Mucosa of stomach (tissue), 1 donor: ENCODE data around the gene DCST2.

ENCODE experiments used
- H3K27me3 ChIP-seq: one replicate; pipeline ENCODE4 v1.7.0; 2013; ENCODE audit warnings: mild to moderate bottlenecking, low read length; ENCODE audit not compliant: control insufficient read depth, insufficient read depth
- H3K36me3 ChIP-seq: one replicate; pipeline ENCODE4 v1.7.0; 2013; ENCODE audit warnings: low read length; ENCODE audit not compliant: control insufficient read depth, insufficient read depth
- H3K4me1 ChIP-seq: one replicate; pipeline ENCODE4 v1.7.0; 2013; ENCODE audit warnings: mild to moderate bottlenecking, low read length; ENCODE audit not compliant: control insufficient read depth, insufficient read depth
- H3K4me3 ChIP-seq: one replicate; pipeline ENCODE4 v1.7.0; 2013; ENCODE audit warnings: low read length
- H3K9ac ChIP-seq: one replicate; pipeline ENCODE4 v1.7.0; 2013; ENCODE audit warnings: mild to moderate bottlenecking, low read length, moderate library complexity
- H3K9me3 ChIP-seq: one replicate; pipeline ENCODE4 v1.7.0; 2013; ENCODE audit warnings: mild to moderate bottlenecking, low read length, moderate library complexity; ENCODE audit not compliant: control insufficient read depth
- donor health status: Pancreatic carcinoma.

DCST2 gene

GRCh38 chr1:155026588-155026987, 7.0 kb downstream of the DCST2 start:
- no peaks in the 10 kb centered on the region for H3K9me3 ChIP-seq
- H3K9ac ChIP-seq = no peak overlapping the region
- no peaks in the 10 kb centered on the region for H3K36me3 ChIP-seq
- peaks cover 6% of the 10 kb centered on the region for H3K27me3 ChIP-seq
- no peak overlapping the region for H3K4me3 ChIP-seq
- peaks cover 10% of the 10 kb centered on the region for H3K4me1 ChIP-seq

GRCh38 chr1:155026154-155026553, 7.4 kb downstream of the DCST2 start:
- Histone ChIP-seq H3K27me3 (peaks cover 6% of the 10 kb centered on the region), H3K4me1 (peaks cover 10% of the 10 kb centered on the region), H3K36me3 (no peaks in the 10 kb centered on the region), H3K9ac (no peak overlapping the region), H3K4me3 (no peak overlapping the region), H3K9me3 (no peaks in the 10 kb centered on the region)

GRCh38 chr1:155024315-155024714, 9.3 kb downstream of the DCST2 start:
- Histone ChIP-seq H3K9ac (no peak overlapping the region), H3K4me1 (peaks cover 10% of the 10 kb centered on the region), H3K9me3 (no peaks in the 10 kb centered on the region), H3K27me3 (peaks cover 4% of the 10 kb centered on the region), H3K4me3 (no peak overlapping the region), H3K36me3 (peaks cover 8% of the 10 kb centered on the region)

DNA sequence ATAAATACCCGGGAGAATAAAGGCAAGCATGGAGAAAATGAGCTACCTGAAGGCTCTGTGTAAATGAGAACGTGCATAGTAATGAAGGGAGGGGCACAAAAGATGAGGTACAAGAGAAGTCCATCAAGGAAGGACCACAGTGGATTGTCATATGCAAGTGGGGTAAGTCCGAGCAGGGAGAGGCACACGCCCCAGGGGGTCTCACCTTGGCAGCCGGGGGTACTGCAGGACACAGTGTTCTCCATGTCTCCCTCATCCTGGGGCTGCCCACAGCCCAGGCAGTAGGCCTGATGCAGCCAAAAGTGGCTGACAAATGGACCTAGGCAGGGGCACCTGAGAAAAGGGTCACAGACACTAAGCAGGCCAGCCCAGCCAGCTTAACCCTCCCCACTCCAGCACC, 10.0 kb downstream of the DCST2 start:
- Histone ChIP-seq H3K9me3 (no peaks in the 10 kb centered on the region), H3K4me3 (no peak overlapping the region), H3K36me3 (peaks cover 8% of the 10 kb centered on the region), H3K9ac (no peak overlapping the region), H3K27me3 (no peaks in the 10 kb centered on the region), H3K4me1 (peaks cover 12% of the 10 kb centered on the region)

DNA sequence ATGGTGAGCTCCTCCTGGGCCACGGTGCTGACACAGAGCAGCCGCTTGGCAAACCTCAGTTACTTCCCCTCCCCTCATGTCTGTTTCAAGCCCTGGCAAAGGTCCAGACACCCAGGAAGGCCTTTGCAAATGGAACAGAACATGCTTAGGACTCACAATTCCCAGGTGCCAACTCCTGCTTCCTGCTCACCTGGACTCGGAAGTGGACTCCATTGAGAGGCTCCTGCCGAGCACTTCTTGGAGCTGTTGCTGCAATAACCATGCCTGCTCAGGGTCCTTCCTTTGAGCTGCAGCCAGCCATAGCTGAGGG, 10.7 kb downstream of the DCST2 start:
- Histone ChIP-seq H3K4me3 (no peak overlapping the region), H3K9ac (no peak overlapping the region), H3K27me3 (no peaks in the 10 kb centered on the region), H3K36me3 (peaks cover 8% of the 10 kb centered on the region), H3K9me3 (no peaks in the 10 kb centered on the region), H3K4me1 (peaks cover 20% of the 10 kb centered on the region)

- Histone ChIP-seq H3K4me1 (peaks cover 24% of the 10 kb centered on the region), H3K36me3 (peaks cover 8% of the 10 kb centered on the region), H3K9me3 (no peaks in the 10 kb centered on the region), H3K4me3 (no peak overlapping the region), H3K9ac (no peak overlapping the region), H3K27me3 (no peaks in the 10 kb centered on the region)
These were observed 11.2 kb downstream of the DCST2 start for GRCh38 chr1:155022136-155022926.

DNA sequence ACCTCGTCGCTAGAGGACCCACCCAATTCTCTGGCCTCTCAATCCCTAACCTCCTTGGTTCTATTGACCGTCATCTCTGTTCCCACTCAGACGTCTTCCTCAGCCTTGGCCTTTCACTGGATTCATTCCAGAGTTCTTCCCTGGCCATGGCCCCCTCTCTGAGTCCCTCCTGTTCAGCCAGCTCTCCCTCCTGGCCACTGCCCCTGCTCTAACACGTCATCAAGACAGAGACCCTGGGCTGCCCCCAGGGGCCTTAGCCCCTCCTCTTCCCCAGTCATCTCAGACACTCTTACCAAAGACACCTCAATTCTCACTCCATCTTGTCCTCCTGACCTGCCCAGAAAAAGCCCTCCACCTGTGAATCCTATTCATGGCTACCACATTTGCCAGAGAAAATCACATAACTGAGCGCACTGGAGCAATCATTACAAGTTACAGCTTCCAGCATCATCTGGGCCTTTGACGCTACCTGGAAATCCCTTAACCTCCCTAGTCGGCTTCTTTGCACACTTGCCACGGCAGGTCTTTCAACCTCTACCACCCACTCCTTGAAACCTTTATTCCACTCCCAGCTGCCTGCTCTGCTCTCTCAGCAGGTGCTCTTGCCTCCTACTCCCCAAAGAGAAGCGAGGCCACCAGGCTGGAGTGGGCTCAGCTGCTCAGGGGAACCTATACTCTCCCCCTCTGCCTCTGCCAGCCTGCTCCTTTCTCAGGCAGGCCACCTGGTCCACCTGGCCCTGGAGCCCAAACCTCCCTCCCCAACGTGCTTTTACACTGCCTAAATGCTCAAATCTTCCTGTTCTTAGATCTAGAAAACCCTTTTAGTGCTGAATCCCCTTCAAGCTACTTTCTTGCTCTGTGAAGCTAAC, 14.0 kb downstream of the DCST2 start:
- Histone ChIP-seq H3K27me3 (no peaks in the 10 kb centered on the region), H3K36me3 (peaks cover 25% of the 10 kb centered on the region), H3K4me1 (peaks cover 45% of the 10 kb centered on the region), H3K9me3 (no peaks in the 10 kb centered on the region), H3K9ac (peak overlapping the region; percentile 12), H3K4me3 (no peak overlapping the region)

DNA sequence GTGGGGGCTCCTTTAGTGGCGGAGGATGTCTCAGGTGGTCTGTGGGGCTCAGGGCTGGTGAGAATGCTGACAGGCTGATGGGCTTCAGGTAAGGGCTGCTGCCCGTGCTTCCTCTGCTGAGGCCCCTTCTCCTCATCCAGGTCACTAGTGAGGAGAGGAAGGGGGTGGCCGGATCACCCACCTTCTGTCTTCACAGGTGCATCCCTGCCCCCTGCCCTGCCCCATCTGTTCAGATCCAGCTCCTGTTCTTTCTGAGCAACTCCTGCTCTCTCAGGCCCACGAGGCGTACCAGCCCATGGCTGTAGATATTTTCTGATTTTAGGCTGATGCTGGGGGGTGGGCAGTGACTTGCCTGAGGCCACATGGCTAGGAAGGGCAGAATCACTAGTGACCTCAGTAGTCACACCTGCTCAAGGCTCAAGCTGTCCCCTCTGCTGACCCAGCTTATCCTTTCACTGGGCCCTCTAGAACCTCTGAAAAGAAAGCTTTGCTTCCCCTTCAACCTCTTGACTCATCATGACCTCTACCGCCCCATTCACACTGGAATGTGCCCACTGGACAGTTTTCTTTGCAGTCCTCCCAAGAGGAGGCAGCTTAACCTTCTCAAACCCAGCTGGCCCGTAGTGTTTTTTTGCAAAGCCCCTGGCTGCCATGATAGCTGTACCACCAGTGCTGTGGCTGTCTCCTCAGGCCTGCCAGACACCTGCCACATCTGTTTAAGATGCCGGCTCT, 14.8 kb downstream of the DCST2 start:
- Histone ChIP-seq H3K9me3 (no peaks in the 10 kb centered on the region), H3K4me3 (no peak overlapping the region), H3K9ac (peak overlapping the region; percentile 82), H3K27me3 (no peaks in the 10 kb centered on the region), H3K36me3 (peaks cover 31% of the 10 kb centered on the region), H3K4me1 (peaks cover 51% of the 10 kb centered on the region)

- peak overlapping the region; percentile 82 for H3K9ac ChIP-seq
- H3K4me1 ChIP-seq = peaks cover 50% of the 10 kb centered on the region
- no peaks in the 10 kb centered on the region for H3K27me3 ChIP-seq
- peak overlapping the region; percentile 25 for H3K4me3 ChIP-seq
- H3K36me3 ChIP-seq = peaks cover 31% of the 10 kb centered on the region
- no peaks in the 10 kb centered on the region for H3K9me3 ChIP-seq
These were observed 15.7 kb downstream of the DCST2 start for GRCh38 chr1:155017946-155018316.

- peaks cover 31% of the 10 kb centered on the region for H3K36me3 ChIP-seq
- H3K27me3 ChIP-seq = no peaks in the 10 kb centered on the region
- peaks cover 53% of the 10 kb centered on the region for H3K4me1 ChIP-seq
- peak overlapping the region; percentile 82 for H3K9ac ChIP-seq
- H3K9me3 ChIP-seq = no peaks in the 10 kb centered on the region
- peak overlapping the region; percentile 25 for H3K4me3 ChIP-seq
These were observed 16.3 kb downstream of the DCST2 start for GRCh38 chr1:155017041-155017945.

DNA sequence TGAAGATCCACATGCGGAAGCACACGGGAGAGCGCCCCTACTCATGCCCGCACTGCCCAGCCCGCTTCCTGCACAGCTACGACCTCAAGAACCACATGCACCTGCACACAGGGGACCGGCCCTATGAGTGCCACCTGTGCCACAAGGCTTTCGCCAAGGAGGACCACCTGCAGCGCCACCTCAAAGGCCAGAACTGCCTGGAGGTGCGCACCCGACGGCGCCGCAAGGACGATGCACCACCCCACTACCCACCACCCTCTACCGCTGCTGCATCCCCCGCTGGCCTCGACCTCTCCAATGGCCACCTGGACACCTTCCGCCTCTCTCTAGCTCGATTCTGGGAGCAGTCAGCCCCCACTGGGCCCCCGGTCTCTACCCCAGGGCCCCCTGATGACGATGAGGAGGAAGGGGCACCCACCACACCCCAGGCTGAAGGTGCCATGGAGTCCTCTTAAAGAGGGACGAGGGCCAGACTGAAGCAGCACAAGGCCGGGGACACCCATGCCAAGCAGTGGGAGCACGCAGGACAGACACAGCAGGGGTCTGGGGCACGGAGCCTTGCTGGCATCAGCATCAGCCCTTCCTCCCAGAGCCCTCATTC, 17.2 kb downstream of the DCST2 start:
- Histone ChIP-seq H3K4me3 (peak overlapping the region; percentile 0), H3K4me1 (peaks cover 62% of the 10 kb centered on the region), H3K36me3 (peaks cover 31% of the 10 kb centered on the region), H3K9ac (peak overlapping the region; percentile 82), H3K9me3 (no peaks in the 10 kb centered on the region), H3K27me3 (no peaks in the 10 kb centered on the region)
